Dedifferentiated amniotic fluid mesenchymal stem cell (primary cell): ENCODE data around the gene OR7C2.
"Not testable (repeated sequence)": the region's sequence is repeated elsewhere in the genome, so short reads cannot be mapped to it uniquely, and the experiment has no call there.

Experiments
- DNase-seq: peaks from one replicate; pipeline ENCODE4 v3.0.0-alpha.2; 2016; ENCODE audit errors: extremely low spot score

Gene OR7C2

DNA sequence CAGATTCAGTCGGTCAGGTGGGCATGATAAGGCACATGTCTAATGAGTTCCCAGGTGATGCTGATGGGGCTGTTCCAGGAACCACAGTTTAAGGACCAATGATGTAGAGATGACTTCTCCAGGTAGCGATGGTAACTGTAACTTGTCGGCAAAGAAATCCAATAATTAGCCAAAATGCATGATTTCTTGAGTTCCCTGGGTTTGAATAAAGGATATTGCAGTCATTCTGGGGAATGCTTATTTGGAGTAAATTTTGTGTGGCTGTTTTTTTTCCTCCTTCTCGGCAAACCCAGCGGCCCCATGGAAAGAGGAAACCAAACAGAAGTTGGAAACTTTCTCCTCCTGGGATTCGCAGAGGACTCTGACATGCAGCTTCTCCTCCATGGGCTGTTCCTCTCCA, at the start of gene OR7C2:
OR7C2 (plus strand) TSS at position 301 of the 400 bp plus-strand sequence; CDS start at position 301, 0 bp downstream.
- DNase-seq = no peak

DNA sequence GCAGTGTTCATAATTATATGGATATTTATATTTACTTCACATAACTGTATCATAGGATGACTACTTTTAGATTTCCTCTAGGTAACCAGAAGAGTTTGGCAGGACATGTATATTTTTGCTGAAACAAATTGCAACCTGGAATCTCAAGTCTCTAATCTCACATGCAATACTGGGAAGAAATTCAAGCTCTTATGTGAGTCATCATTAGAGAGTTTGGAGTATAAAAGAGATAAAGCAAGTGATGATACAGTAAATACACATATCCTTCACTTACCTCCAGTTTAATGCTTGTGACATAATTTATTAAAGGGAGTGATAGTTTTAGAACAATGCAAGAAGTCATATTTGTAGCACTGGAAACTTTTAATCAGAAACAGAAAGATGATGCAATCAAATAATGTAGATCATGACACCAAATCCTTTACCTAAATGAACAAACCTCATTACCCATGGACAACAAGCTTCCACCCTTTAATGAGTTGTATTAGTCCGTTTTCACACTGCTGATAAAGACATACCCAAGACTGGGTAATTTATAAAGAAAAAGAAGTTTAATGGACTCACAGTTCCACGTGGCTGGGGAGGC, 39.5 kb upstream of the OR7C2 start:
- DNase-seq = no peak

DNA sequence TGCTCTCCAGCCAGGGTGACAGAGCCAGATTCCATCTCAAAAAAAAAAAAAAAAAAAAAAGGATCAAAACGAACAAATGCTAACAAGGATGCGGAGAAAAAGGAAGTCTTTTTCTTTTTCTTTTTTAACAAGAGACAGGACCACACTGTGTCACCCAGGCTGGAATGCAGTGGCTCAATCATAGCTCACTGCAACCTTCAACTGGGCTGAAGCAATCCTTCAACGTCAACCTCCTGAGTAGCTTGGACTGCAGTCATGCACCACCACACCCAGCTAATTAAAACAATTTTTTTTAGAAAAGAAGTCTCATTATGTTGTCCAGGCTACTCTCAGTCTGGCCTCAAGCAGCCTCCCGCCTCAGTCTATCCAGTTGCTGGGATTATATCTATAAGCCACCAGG, 34.6 kb upstream of the OR7C2 start:
- no peak for DNase-seq

DNA sequence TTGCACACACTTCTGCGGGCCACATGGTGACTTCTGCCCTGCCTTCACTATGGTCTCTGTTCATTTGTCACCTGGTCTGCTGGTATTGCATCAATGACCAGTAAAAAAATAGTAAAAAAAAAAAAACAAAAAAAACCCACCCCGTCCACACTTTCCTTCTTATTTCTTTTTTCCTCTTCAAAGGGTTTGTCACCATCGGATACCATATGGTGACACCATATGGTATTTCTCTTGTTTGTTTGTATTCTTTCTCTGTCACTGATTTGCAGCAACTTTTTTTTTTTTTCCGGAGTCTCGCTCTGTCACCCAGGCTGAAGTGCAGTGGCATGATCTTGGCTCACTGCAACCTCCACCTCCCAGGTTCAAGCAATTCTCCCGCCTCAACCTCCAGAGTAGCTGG, 26.2 kb upstream of the OR7C2 start:
- DNase-seq = no peak

DNA sequence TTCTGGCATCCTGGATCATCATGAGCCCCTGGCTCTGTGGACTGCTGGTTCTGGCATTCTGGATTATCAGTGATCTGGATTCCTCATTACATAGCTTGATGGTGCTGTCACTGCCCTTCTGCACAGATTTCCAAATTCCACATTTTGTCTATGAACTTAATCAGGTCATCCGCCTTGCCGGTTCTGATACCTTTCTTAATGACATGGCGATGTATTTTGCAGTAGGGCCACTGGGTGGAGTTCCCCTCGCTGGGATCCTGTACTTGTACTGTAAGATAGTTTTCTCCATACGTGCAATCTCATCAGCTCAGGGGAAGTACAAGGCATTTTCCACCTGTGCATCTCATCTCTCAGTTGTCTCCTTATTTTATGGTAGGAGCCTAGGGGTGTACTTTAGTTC, 24.4 kb upstream of the OR7C2 start:
- no peak for DNase-seq

DNA sequence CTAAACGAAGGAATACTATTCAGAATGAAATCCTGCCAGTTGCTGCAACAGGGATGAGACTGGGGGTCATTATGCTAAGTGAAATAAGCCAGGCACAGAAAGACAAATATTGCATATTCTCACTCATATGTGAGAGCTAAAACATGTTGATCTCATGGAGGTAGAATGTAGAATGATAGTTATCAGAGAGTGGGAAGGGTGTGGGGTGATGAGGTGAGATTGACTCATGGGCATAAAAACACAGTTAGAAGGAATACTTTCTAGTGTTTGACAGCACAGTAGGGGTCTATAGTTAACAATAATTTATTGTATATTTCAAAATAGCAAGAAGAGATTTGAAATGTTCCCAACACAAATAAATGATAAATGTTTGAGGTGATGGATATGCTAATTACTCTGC, 7.8 kb upstream of the OR7C2 start:
- DNase-seq = no peak

DNA sequence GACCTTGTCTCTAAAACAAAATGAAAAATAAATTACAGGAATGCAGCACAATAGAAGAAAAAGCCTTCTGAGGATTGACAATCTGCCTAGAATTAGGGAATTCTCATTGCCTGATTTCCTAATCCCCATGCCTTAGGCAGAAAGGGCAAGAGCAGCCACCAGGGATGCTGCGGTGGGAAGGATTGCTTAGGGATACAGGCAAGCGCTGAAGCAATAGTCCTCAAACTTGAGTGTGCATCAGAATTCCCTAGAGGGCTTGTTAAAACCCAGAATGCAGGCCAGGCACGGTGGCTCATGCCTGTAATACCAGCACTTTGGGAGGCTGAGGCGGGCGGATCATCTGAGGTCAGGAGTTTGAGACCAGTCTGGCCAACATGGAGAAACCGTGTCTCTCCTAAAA, 1.0 kb upstream of the OR7C2 start:
- DNase-seq = no peak

DNA sequence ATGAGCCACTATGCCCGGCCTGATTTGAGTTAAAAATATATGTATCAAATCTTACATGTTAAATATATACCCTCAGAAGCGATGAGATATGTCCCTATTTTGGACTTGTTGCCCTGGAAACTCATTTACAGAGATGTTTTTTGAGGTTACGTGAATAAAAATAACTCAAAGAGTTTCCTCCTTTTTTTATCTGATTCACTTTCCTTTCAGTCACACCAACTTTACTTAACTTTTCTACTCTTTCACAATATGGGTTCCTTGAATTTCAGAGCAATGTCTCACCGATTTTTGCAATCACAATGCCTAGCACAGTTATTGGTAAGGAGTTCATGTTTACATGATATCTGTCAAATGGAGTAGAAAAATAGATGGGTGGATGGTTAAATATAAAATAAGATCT, 2.3 kb downstream of the OR7C2 start:
- DNase-seq = no peak

DNA sequence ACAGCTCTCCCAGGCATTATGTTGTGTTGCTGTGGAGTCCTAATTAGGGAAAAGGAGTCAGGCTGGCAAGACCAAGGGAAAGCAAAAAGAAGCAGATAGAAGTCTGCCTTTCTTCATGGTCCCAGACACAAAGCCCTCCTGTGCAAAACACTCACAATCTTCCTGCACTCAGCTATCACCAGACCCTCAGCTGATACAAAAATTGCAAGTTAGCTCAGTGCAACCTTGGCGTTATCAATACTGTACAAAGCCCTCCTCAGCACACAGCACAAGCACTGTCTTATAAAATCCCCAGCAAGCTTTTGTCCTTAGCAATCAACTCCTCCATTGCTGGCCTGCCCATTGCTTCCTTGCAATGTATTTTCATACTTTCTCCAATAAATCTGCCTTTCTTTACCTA, 3.2 kb downstream of the OR7C2 start:
- no peak for DNase-seq

DNA sequence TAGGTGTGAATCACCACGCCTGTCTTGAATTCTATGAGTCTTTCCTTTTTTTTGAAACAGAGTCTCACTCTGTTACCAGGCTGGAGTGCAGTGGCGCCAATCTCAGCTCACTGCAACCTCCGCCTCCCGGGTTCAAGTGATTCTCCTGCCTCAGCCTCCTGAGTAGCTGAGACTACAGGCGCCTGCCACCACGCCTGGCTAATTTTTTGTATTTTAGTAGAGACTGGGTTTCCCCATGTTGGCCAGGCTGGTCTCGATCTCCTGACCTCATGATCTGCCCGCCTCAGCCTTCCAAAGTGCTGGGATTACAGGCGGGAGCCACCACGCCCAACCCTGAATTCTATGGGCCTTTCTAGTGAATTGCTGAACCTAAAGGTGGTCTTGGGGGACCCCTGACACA, 8.1 kb downstream of the OR7C2 start:
- DNase-seq = not testable (repeated sequence)

DNA sequence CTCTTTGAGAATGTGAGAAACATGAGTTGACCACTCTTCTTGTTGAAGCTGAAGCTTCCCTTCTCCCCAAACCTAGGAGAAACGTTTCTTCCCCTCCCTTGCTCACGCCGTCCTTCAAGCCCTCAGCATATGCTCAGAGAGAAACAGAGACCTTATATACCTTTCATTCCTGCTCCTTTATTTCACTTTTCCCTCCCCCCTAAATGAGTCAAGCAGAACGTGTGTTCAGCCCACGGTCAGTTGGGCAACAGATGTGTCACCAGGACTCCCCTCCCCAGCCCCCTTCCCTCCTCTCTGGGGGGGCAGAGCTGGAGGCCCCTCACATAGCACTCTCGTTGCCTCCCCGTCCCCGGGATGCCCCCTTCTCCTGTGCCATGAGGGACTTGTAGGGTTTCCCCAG, 8.6 kb downstream of the OR7C2 start:
- DNase-seq = no peak

DNA sequence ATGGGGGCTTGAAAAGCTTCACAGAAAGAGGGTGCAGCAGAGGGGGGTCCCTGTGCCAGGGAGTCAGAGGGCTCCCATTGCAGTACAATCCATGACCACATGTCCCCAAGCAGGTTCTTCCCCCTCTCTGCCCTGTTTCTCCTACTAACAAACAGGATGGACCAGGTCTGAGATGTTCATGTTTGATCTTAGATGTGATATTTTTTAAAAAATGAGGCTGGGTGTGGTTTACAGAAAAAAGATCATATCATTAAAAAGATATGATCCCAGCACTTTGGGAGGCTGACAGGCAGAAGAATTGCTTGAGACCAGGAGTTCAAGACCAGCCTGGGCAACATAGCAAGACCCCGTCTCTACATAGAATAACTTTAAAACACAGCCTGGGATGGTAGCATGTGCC, 9.1 kb downstream of the OR7C2 start:
- DNase-seq = no peak

DNA sequence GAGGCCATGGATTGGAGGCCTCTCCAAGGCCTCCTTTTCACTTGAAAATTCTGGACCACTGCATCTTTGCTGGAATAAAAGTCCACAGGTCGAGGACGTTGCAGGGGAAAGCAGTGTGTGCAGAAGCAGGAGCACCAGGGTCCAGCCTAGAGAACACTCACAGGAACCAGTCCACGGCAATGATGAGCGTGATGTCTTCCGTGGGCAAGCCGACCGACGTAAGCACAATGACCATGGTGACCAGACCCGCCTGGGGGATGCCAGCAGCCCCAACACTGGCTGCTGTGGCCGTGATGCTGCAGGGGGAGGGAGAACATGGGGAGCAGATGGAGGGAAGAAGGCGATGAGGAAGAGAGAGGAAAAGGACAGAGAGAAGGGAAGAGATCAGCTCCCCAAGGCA, 11.5 kb downstream of the OR7C2 start:
- DNase-seq = no peak

DNA sequence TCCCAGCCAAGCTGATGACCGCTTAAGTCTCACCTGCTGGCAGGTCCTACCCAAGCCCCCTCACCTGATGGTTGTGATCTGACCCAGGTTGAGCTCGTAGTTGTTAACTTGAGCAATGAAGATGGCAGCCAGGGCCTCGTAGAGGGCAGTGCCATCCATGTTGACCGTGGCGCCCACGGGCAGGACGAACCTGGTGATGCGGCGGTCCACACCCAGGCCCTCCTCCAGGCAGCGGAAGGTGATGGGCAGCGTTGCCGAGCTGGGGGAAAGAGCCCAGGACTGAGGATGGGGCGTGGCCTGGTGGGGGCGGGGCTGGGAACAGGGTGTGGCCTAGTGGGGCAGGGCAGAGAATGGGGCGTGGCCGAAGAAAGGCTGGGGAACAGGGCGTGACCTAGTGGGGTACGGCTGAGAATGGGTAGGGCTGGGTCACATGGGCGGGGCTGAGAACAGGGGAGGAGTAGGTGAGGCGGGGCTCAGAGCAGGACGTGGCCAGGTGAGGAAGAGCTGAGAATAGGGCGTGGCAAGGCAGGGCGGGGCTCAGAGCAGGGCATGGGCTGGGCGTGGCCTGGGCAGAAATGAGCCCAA, 12.9 kb downstream of the OR7C2 start:
- DNase-seq = no peak

DNA sequence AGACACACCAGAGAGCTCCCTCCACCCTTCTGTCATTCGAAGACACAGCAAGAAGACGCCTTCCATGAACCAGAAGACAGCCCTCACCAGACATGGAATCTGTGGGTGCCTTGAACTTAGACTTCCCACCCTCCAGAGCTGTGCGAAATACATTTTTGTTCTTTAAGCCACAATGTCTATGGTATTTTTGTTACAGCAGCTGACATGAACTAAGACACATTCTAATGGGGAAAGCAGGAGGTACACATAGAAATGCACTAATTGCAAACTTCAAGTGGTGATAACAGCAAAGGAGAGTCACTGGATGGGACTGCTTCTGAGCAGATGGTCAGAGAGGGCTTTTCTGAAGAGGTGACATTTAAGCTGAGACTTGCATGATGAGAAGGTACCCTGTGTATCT, 16.2 kb downstream of the OR7C2 start:
- DNase-seq = no peak

DNA sequence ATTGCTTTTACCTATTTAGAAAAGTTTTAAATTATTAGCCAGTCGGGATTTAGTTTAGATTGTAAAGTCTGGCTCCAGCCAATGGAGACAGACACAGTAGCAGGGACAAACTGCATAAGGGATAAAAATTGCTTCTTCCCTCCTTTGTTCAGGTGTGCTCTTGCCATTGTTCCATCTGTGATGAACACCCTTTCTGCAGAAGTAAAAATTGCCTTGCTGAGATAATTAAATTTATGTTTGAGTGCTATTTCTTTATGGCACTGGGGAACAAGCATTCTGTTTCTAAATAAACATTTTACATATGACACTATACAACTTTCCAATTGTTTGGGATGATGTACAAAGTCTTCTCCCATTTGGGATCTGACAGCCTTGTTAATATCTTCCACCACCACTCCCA, 18.0 kb downstream of the OR7C2 start:
- DNase-seq = no peak

DNA sequence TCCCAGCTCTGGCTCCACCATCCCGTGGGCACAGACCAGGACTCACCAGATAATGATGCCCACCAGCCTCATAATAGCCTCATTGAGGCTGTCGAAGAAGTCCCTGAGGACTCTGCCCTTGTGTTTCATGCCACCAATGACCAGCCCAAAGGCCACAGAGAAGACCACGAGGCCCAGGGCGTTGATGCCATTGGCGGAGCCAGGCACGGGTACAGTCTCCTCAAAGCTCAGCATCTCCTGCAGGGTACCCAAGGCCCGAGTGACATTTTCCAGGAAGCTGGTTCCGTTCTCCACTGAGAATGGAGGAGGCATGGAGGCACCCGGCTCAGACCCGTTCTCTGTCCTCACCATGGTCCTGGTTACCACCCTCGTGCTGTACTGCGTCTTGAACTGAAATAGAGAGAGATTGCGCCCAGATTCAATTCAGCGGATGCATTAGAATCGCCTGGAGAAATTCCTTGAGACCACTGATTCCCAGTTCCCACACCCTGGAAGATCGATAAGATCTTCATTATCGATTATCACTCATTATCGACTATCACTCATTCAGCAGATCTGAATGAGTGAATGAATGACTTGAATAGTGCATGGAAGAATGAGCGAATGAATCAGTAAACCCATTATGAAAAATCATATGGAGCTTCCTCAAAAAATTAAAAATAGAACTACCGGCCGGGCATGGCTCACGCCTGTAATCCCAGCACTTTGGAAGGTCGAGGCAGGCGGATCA, 20.8 kb downstream of the OR7C2 start:
- no peak for DNase-seq

DNA sequence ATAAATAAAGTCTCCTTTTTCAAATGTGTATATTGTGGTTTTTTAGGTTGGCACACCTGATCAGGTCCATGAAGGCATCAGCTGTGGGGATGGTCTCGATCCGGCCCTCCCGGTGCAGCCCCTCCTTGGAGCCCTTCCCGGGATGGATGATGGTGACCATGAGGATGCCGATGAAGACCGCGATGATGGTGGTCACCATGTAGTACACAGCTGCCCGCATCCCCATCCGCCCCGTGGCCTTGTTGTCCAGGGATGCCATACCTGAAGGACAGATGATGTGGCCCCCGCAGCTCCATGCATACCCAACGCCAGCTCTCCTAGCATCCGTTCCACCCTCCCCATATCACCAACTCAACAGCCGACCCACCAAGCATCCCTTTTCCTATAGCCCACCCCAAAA, 27.0 kb downstream of the OR7C2 start:
- DNase-seq = no peak

DNA sequence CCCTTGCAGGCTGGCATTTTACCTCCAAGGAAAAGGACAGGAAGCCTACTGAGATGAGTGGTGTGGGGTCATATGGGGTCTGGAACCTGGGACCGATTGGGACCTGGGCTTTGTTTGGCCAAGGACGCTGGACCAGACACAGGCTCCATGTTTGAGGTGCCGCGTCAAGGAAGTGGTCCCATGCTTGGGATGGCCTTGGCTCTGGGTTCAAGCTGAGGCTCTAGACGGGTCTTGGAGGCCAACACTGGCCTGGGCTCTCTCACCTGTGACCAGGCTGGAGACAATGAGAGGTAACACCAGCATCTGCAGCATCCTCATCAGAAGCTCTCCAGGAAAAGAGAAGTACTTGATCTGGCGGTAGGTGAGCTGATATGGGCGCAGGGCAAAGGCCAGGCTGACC, 30.2 kb downstream of the OR7C2 start:
- no peak for DNase-seq

DNA sequence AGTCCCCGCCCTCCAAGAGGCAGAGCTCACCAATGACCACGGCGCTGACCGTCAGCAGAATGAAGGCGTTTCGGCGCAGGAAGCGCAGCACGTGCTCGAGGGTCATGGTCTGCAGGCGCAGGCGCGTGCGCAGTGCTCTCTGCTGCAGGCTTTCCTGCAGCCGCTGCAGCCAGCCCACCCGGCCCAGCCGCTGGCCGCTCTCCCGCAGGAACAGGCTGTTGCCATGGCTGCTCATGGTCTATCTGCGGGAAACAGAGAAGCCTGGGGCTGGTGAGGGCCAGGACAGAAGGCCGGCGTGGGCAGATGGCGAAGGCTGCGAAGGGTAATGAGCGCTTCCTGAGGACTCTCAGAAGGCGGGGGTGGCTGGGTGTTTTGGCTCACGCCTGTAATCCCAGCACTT, 31.4 kb downstream of the OR7C2 start:
- no peak for DNase-seq

DNA sequence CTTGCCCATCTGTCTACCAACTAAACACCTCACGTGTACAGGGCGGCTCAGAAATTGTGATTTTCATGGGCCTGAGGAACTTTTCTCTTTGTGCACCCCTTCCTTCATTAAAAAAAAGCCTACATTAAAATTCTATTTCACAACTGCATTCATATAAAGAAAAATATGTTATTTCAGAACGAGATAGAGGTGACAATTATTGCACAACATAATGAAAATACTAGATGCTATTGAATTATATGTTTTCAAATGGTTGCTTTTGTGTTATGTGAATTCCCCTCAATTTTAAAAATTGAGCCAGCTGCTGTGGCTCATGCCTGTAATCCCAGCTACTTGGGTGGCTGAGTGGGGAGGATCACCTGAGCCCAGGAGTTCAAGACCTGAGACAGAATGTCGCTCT, 33.2 kb downstream of the OR7C2 start:
- no peak for DNase-seq

DNA sequence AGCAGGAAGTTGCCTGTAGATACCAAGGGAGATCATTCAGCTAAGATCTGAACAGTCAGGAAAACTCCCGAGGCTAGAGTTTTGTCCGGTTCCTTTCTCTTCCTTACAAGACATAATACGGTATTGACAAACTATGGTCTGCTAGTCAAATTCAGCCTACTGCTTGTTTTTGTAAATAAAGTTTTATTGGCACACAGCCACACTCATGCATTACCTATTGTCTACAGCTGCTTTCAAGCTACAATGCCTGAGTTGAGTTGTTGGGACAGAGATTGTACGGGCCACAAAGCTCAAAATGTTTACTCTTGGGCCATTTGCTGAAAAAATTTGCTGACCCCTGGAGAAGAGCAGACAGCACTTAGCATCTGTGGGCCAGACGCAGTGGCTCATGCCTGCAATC, 35.8 kb downstream of the OR7C2 start:
- DNase-seq = no peak

DNA sequence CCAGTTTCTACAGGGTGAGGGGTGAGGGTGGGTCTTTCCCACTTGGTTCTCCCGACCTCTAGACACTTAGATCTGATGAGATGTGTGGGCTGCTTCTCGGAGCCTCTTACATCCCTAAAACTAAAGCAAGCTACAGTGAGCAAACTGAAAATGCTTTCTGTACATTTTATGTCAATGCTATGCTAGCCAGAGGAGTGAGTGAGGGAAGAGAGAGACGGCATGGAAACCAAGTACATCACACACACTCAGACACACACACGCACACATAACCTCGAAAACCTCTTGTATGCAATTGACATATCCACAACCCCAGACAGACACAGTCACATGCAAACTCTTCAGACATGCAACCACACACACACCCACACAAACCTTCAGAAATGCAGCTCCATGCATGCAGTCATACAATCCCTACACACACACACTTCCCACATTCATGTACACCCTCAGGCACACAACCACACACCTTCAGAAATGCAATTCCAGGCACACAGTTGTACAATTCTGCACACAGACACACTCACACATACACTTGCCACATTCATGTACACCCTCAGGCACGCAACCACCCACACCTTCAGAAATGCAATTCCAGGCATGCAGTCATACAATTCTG, 37.0 kb downstream of the OR7C2 start:
- DNase-seq = no peak
